A673 (cell line): ENCODE results near the gene SLC9A4. TPM values are rescaled to one million over a fixed set of nuclear protein-coding genes. Genes with fewer than 3 reads are reported as not detected.

Experiments used
- BruUV-seq: library from RNA; stranded (reverse); fragments of 400-500 nt; replicated peaks from 2 replicates; lab custom pipeline; 2021; lab: Mats Ljungman, UMichigan
- CTCF ChIA-PET: fragments of 300-600 bp; sonication (Branson Sonifier 250); formaldehyde crosslinking; loops from one replicate; lab custom pipeline; 2022; ENCODE audit warnings: antibody characterized with exemption; lab: Charles Lee
- POLR2A ChIA-PET: fragments of 300-600 bp; sonication (Branson Sonifier 250); formaldehyde crosslinking; loops from one replicate; lab custom pipeline; 2022; ENCODE audit warnings: antibody characterized with exemption; ENCODE audit not compliant: low non-redundant PET; lab: Charles Lee
- DNase-seq: peaks from one replicate; pipeline ENCODE4 v3.0.0-alpha.2; 2015; ENCODE audit warnings: low spot score
- H3K27ac ChIP-seq: fragments of 200-600 bp; sonication (generic); 2 replicates; pipeline ENCODE4 v1.5.1; 2016; ENCODE audit warnings: mixed run types, low read depth, mild to moderate bottlenecking, mixed read lengths, antibody characterized with exemption, low read length; ENCODE audit not compliant: poor library complexity, severe bottlenecking
- H3K27me3 ChIP-seq: fragments of 200-600 bp; sonication (generic); replicated peaks from 2 replicates; pipeline ENCODE4 v1.6.1; 2017; ENCODE audit warnings: mixed run types, low read depth, mild to moderate bottlenecking, mixed read lengths, antibody characterized with exemption, low read length; ENCODE audit not compliant: insufficient read depth, poor library complexity
- H3K36me3 ChIP-seq: fragments of 200-600 bp; sonication (generic); 2 replicates; pipeline ENCODE4 v1.6.1; 2016; ENCODE audit warnings: mixed run types, mild to moderate bottlenecking, mixed read lengths, antibody characterized with exemption, low read length; ENCODE audit not compliant: insufficient read depth, poor library complexity, severe bottlenecking
- H3K4me1 ChIP-seq: fragments of 200-600 bp; sonication (generic); 2 replicates; pipeline ENCODE4 v1.6.1; 2017; ENCODE audit warnings: mixed run types, mild to moderate bottlenecking, mixed read lengths, antibody characterized with exemption, low read length; ENCODE audit not compliant: insufficient read depth, poor library complexity, severe bottlenecking
- H3K4me3 ChIP-seq: fragments of 200-600 bp; sonication (generic); 2 replicates; pipeline ENCODE4 v1.5.1; 2016; ENCODE audit warnings: low read depth, mixed run types, mild to moderate bottlenecking, mixed read lengths, low read length; ENCODE audit not compliant: poor library complexity, severe bottlenecking
- H3K9me3 ChIP-seq: fragments of 200-600 bp; sonication (generic); 2 replicates; pipeline ENCODE4 v1.6.1; 2016; ENCODE audit warnings: mixed run types, low read depth, mild to moderate bottlenecking, mixed read lengths, antibody characterized with exemption, low read length; ENCODE audit not compliant: poor library complexity, severe bottlenecking
- CTCF ChIP-seq: fragments of 300-800, 200-600 bp; sonication (generic); conservative IDR thresholded peaks from 2 replicates; pipeline ENCODE4 v1.5.1; 2017; ENCODE audit warnings: low read depth, mild to moderate bottlenecking, antibody characterized with exemption, low read length, moderate library complexity, mixed read lengths
- EZH2 ChIP-seq: fragments of 200-600 bp; sonication (generic); IDR thresholded peaks from 2 replicates; pipeline ENCODE4 v1.6.1; 2017; ENCODE audit warnings: borderline replicate concordance, low read depth, mild to moderate bottlenecking, mixed read lengths, antibody characterized with exemption, low read length; ENCODE audit not compliant: poor library complexity, severe bottlenecking
- intact Hi-C: fragments of 100-400 bp; cut with micrococcal nuclease; formaldehyde crosslinking; loops from one replicate; pipeline ENCODE4 v1.10.0; 2022; ENCODE audit not compliant: unreplicated experiment
- total RNA-seq: library from RNA; stranded (reverse); gene quantifications from 2 replicates; pipeline ENCODE4 v1.2.3, GENCODE V29; 2021

Gene SLC9A4
- total RNA-seq, 1 experiment from 2014 or later: 0.11 TPM

GRCh38 chr2:102509749-102510148 is 36.7 kb downstream of the SLC9A4 start:
- TF ChIP-seq CTCF: no peak
- TF ChIP-seq EZH2: no peak

GRCh38 chr2:102510791-102511575 is 38.0 kb downstream of the SLC9A4 start:
- POLR2A ChIA-PET: no interaction called here
- BruUV-seq: no TSS peak
- no peak for DNase-seq
- Histone ChIP-seq H3K27me3 (no peaks in the 10 kb centered on the region), H3K4me1 (no peaks in the 10 kb centered on the region), H3K36me3 (no peaks in the 10 kb centered on the region), H3K4me3 (no peak overlapping the region), H3K9me3 (no peaks in the 10 kb centered on the region), H3K27ac (no peak overlapping the region)
- CTCF ChIA-PET: no interaction called here
- intact Hi-C loops: no loop called here
- TF ChIP-seq CTCF (no peak), EZH2 (no peak)

More at GRCh38 chr2:102509749-102510148, 36.7 kb downstream of the SLC9A4 start:
- Histone ChIP-seq H3K9me3 (no peaks in the 10 kb centered on the region), H3K4me3 (no peak overlapping the region), H3K4me1 (no peaks in the 10 kb centered on the region), H3K36me3 (no peaks in the 10 kb centered on the region), H3K27ac (no peak overlapping the region), H3K27me3 (no peaks in the 10 kb centered on the region)
- no TSS peak for BruUV-seq
- POLR2A ChIA-PET: no interaction called here
- CTCF ChIA-PET: interaction anchor here (0.6 kb wide), 1 partner anchor 1976 kb away, joined by 5 read pairs; no protein-coding TSS in a partner anchor
- intact Hi-C loops: no loop called here
- DNase-seq: no peak

GRCh38 chr2:102512161-102512560 is 39.1 kb downstream of the SLC9A4 start:
- no peaks in the 10 kb centered on the region for H3K9me3 ChIP-seq
- no TSS peak for BruUV-seq
- H3K4me1 ChIP-seq: no peaks in the 10 kb centered on the region
- H3K27me3 ChIP-seq: no peaks in the 10 kb centered on the region
- POLR2A ChIA-PET: no interaction called here
- CTCF ChIA-PET: no interaction called here
- TF ChIP-seq EZH2: no peak
- TF ChIP-seq CTCF: no peak
- H3K36me3 ChIP-seq: no peaks in the 10 kb centered on the region
- intact Hi-C loops: no loop called here
- no peak overlapping the region for H3K4me3 ChIP-seq
- no peak overlapping the region for H3K27ac ChIP-seq
- no peak for DNase-seq
